ENCODE results near the gene XCL1.

GRCh38 chr1:168607872-168608428 lies 31.5 kb downstream of the XCL1 start:
- TF ChIP-seq CTCF (conservative IDR thresholded peaks at IDR 0.05) (no peak), EZH2 (IDR thresholded peaks at IDR 0.05; ENCODE audit: low read depth) (no peak)

All from PC-9 (cell line).